Measurements from ENCODE around the gene MUC22.
"Not testable (repeated sequence)": the region's sequence is repeated elsewhere in the genome, so short reads cannot be mapped to it uniquely, and the experiment has no call there.

DNA sequence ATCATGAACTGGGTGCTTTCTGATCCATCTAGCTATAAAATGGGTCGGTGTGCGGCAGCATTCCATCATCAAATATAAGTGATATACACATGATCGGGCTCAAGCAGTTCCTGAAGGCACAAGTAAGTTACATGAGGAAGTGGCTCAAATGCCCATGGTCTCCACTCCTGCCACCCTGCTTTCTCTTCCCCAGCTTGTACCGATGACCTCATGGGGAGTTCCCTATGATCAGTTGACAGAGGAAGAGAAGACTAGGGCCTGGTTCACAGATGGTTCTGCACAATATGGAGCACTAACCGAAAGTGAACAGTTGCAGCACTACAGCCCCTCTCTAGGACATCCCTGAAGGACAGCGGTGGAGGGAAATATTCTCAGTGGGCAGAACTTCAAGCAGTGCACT is 41.1 kb upstream of the MUC22 start:
- TF ChIP-seq, protein P1, sequence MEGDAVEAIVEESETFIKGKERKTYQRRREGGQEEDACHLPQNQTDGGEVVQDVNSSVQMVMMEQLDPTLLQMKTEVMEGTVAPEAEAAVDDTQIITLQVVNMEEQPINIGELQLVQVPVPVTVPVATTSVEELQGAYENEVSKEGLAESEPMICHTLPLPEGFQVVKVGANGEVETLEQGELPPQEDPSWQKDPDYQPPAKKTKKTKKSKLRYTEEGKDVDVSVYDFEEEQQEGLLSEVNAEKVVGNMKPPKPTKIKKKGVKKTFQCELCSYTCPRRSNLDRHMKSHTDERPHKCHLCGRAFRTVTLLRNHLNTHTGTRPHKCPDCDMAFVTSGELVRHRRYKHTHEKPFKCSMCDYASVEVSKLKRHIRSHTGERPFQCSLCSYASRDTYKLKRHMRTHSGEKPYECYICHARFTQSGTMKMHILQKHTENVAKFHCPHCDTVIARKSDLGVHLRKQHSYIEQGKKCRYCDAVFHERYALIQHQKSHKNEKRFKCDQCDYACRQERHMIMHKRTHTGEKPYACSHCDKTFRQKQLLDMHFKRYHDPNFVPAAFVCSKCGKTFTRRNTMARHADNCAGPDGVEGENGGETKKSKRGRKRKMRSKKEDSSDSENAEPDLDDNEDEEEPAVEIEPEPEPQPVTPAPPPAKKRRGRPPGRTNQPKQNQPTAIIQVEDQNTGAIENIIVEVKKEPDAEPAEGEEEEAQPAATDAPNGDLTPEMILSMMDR (IDR thresholded peaks at IDR 0.05 in 4 of 5, conservative IDR thresholded peaks at IDR 0.05 in 1 of 5): not testable (repeated sequence)
- not testable (repeated sequence) for TF ChIP-seq POLR2A (IDR thresholded peaks at IDR 0.05)

Data from gastrocnemius medialis (tissue), 4 donors.